PC-9 (cell line): ENCODE results near the gene ST6GALNAC3.

Source experiments
- CTCF ChIP-seq: fragments of 200-600 bp; sonication (generic); conservative IDR thresholded peaks from 2 replicates; pipeline ENCODE4 v1.6.1; 2017; ENCODE audit warnings: mixed run types, antibody characterized with exemption, mild to moderate bottlenecking, moderate library complexity
- EZH2 ChIP-seq: fragments of 200-600 bp; sonication (generic); IDR thresholded peaks from 2 replicates; pipeline ENCODE4 v1.8.0; 2017; ENCODE audit warnings: antibody characterized with exemption, low read depth

DNA sequence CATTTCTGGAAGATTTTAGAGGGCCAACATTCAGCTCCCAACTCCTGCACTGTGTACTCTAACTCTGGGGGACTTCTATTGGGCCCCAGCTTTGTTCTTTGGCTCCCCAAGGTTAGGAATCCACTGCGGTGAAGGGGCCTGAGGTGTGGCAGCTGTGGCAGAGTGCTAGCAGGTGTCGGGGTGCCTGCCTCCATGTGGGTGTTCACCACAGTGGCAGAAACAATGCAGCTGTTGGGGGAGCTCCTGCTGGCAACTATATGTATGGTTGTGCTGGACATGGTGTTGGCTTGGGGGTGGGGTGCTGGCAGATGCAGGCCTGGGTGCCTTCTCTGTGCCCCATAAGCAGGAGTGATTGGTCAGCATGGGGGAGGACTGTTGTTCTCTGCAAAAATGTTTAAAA, 95.5 kb downstream of the ST6GALNAC3 start:
- TF ChIP-seq EZH2 (no peak), CTCF (no peak)
